Endothelial cell (in vitro differentiated cells): Measurements from ENCODE around the gene ABCG4. TPM values are rescaled to one million over a fixed set of nuclear protein-coding genes. Genes with fewer than 3 reads are reported as not detected.

Experiments
- DNase-seq: peaks from one replicate; pipeline ENCODE4 v3.0.0; 2021; ENCODE audit warnings: low spot score
- H3K27ac Mint-ChIP-seq: one replicate; pipeline ENCODE4 v1.8.0; 2021; ENCODE audit warnings: mixed read lengths, inconsistent platforms; ENCODE audit not compliant: unreplicated experiment
- H3K27me3 Mint-ChIP-seq: one replicate; pipeline ENCODE4 v1.8.0; 2021; ENCODE audit warnings: mild to moderate bottlenecking, moderate library complexity, mixed read lengths, inconsistent platforms; ENCODE audit not compliant: unreplicated experiment
- H3K36me3 Mint-ChIP-seq: one replicate; pipeline ENCODE4 v1.8.0; 2021; ENCODE audit warnings: mild to moderate bottlenecking, low read depth, mixed read lengths, inconsistent platforms; ENCODE audit not compliant: unreplicated experiment
- H3K4me1 Mint-ChIP-seq: one replicate; pipeline ENCODE4 v1.8.0; 2021; ENCODE audit warnings: mild to moderate bottlenecking, mixed read lengths, inconsistent platforms; ENCODE audit not compliant: unreplicated experiment
- H3K4me3 Mint-ChIP-seq: one replicate; pipeline ENCODE4 v1.8.0; 2021; ENCODE audit warnings: mild to moderate bottlenecking, mixed read lengths, inconsistent platforms; ENCODE audit not compliant: unreplicated experiment
- H3K9me3 Mint-ChIP-seq: one replicate; pipeline ENCODE4 v1.8.0; 2021; ENCODE audit warnings: mixed read lengths, inconsistent platforms; ENCODE audit not compliant: unreplicated experiment
- total RNA-seq: library from RNA; stranded (reverse); fragmentation: NEBNext Ultra II Directional; extraction: Animal tissue kit (Norgen Biotek cat#: 25700); gene quantifications from one replicate; pipeline ENCODE4 v1.2.1, GENCODE V29; 2021; ENCODE audit not compliant: unreplicated experiment
- TF ChIP-seq, protein P1 (sequence below): fragments of 200-600 bp; sonication (generic); IDR thresholded peaks from one replicate; pipeline ENCODE4 v1.5.0; 2021; ENCODE audit warnings: antibody characterized with exemption; ENCODE audit not compliant: unreplicated experiment

ABCG4 gene
- total RNA-seq, 1 donor from 2014 or later: 0.10 TPM

DNA sequence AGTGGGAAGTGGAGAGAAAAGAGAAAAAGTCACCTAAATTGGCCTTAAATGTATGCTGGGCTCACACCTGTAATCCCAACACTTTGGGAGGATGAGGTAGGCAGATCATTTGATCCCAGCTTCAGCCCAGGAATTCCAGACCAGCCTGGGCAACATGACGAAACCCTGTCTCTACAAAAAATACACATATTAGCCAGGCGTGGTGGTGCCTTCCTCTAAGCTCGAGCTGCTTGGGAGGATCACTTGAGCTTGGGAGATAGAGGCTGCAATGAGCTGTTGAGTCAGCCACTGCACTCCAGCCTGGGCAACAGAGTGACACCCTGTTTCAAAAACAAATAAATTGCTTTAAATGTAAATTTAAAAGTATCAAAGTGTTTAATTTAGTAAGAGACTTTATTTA, 61.2 kb downstream of the ABCG4 start:
- DNase-seq: no peak
- Mint-ChIP-seq H3K36me3 (peaks cover 4% of the 10 kb centered on the region), H3K27me3 (peaks cover 5% of the 10 kb centered on the region), H3K27ac (no peak overlapping the region), H3K9me3 (no peaks in the 10 kb centered on the region), H3K4me1 (peaks cover 20% of the 10 kb centered on the region), H3K4me3 (no peak overlapping the region)
- TF ChIP-seq, protein P1, sequence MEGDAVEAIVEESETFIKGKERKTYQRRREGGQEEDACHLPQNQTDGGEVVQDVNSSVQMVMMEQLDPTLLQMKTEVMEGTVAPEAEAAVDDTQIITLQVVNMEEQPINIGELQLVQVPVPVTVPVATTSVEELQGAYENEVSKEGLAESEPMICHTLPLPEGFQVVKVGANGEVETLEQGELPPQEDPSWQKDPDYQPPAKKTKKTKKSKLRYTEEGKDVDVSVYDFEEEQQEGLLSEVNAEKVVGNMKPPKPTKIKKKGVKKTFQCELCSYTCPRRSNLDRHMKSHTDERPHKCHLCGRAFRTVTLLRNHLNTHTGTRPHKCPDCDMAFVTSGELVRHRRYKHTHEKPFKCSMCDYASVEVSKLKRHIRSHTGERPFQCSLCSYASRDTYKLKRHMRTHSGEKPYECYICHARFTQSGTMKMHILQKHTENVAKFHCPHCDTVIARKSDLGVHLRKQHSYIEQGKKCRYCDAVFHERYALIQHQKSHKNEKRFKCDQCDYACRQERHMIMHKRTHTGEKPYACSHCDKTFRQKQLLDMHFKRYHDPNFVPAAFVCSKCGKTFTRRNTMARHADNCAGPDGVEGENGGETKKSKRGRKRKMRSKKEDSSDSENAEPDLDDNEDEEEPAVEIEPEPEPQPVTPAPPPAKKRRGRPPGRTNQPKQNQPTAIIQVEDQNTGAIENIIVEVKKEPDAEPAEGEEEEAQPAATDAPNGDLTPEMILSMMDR: no peak

Other genes starting within 250 kb of the ABCG4 start
- gene BCL9L, start 223.1 kb upstream of the ABCG4 start, total RNA-seq: 16.5 TPM
- gene UPK2, start 192.8 kb upstream of the ABCG4 start, total RNA-seq: not detected
- not detected for gene FOXR1, start 177.3 kb upstream of the ABCG4 start, total RNA-seq
- gene CENATAC, start 150.9 kb upstream of the ABCG4 start, total RNA-seq: 34.7 TPM
- 1,293 TPM for gene RPS25, start 130.7 kb upstream of the ABCG4 start, total RNA-seq
- 60.4 TPM for gene TRAPPC4, start 130.3 kb upstream of the ABCG4 start, total RNA-seq
- 21.9 TPM for gene SLC37A4, start 118.2 kb upstream of the ABCG4 start, total RNA-seq
- 243 TPM for gene HYOU1, start 91.8 kb upstream of the ABCG4 start, total RNA-seq
- 32.7 TPM for gene VPS11, start 81.2 kb upstream of the ABCG4 start, total RNA-seq
- gene HMBS, start 64.2 kb upstream of the ABCG4 start, total RNA-seq: 13.6 TPM
- 53.2 TPM for gene DPAGT1, start 47.2 kb upstream of the ABCG4 start, total RNA-seq
- gene C2CD2L, start 41.7 kb upstream of the ABCG4 start, total RNA-seq: 11.7 TPM
- gene HINFP, start 27.5 kb upstream of the ABCG4 start, total RNA-seq: 33.6 TPM
- 12.3 TPM for gene NLRX1, start 19.7 kb downstream of the ABCG4 start, total RNA-seq
- gene NHERF4, start 36.4 kb downstream of the ABCG4 start, total RNA-seq: not detected
- gene CBL, start 57.3 kb downstream of the ABCG4 start, total RNA-seq: 47.5 TPM
- 78.3 TPM for gene MCAM, start 168.1 kb downstream of the ABCG4 start, total RNA-seq
- gene RNF26, start 185.5 kb downstream of the ABCG4 start, total RNA-seq: 31.5 TPM
- 26.0 TPM for gene C1QTNF5, start 191.8 kb downstream of the ABCG4 start, total RNA-seq
- 0.13 TPM for gene MFRP, start 197.7 kb downstream of the ABCG4 start, total RNA-seq
- gene USP2, start 232.6 kb downstream of the ABCG4 start, total RNA-seq: 1.5 TPM